GM12864 (cell line): Measurements from ENCODE around the gene CYP2W1.
"Not testable (repeated sequence)": the region's sequence is repeated elsewhere in the genome, so short reads cannot be mapped to it uniquely, and the experiment has no call there.

Source experiments
- DNase-seq: peaks from one replicate; pipeline ENCODE4 v3.0.0-alpha.2; 2011; ENCODE audit warnings: low read depth
- H3K4me3 ChIP-seq: 2 replicates; pipeline ENCODE4 v1.5.1; 2011; ENCODE audit warnings: mild to moderate bottlenecking, low read depth, low read length, control low read depth
- TF ChIP-seq, protein P1 (sequence below): IDR thresholded peaks from 2 replicates; pipeline ENCODE4 v1.5.1; 2011; ENCODE audit warnings: low read depth, mild to moderate bottlenecking, moderate library complexity, low read length, control low read depth, inconsistent platforms; ENCODE audit errors: missing control alignments

The CYP2W1 gene

GRCh38 chr7:953547-954327, 29.2 kb upstream of the CYP2W1 start:
- peak overlapping the region; percentile 72 for H3K4me3 ChIP-seq
- no peak for DNase-seq
- TF ChIP-seq, protein P1, sequence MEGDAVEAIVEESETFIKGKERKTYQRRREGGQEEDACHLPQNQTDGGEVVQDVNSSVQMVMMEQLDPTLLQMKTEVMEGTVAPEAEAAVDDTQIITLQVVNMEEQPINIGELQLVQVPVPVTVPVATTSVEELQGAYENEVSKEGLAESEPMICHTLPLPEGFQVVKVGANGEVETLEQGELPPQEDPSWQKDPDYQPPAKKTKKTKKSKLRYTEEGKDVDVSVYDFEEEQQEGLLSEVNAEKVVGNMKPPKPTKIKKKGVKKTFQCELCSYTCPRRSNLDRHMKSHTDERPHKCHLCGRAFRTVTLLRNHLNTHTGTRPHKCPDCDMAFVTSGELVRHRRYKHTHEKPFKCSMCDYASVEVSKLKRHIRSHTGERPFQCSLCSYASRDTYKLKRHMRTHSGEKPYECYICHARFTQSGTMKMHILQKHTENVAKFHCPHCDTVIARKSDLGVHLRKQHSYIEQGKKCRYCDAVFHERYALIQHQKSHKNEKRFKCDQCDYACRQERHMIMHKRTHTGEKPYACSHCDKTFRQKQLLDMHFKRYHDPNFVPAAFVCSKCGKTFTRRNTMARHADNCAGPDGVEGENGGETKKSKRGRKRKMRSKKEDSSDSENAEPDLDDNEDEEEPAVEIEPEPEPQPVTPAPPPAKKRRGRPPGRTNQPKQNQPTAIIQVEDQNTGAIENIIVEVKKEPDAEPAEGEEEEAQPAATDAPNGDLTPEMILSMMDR = no peak

DNA sequence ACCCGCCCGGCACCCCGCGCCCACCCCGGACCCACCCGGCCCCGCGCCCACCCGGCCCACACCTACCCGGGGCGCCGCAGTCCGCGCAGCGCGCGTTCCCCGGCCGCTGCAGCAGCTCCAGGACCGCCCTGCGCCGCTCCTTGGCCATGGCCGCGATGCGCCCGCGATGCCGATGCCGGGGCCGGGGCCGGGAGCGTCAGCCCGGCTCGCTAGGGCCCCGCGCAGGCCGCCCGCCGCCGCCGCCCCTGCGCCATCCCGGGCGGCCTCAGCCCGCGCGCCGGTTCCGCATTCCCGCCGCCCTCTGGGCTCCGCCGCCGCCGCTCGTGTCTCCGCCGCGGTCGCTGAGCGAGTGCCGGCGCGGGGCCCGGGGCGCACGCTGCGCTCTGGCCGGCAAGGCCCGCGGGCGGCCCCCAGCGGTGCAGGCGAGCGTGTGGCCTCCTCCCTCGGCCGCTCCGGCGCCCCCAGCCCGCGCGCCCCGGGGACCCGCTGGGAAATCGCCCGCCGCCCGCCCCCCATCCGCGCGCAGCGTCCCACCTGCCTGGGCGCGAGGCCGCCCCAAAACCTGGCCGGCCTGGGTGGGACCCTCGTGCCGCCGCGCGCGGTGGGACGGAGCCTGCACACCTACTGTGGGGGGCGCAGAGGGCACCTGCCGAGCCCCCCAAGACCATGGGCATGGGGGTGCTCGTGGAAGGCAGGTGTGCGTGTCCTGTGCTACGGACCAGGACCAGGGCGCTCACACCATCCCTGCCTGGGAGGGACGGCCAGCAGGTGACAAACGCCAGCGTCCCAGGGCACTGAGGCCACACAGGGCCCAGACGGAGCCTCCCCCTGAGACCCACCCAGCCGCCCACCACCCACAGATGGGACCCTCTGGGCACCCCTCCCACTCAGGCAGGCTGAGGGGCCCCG, 28.4 kb upstream of the CYP2W1 start, which contains the start of gene ADAP1:
ADAP1 (minus strand) TSS at position 351 of the 909 bp plus-strand sequence; CDS start at position 148, 203 bp downstream.
- TF ChIP-seq, protein P1 = peak; percentile 49
- no peak for DNase-seq

DNA sequence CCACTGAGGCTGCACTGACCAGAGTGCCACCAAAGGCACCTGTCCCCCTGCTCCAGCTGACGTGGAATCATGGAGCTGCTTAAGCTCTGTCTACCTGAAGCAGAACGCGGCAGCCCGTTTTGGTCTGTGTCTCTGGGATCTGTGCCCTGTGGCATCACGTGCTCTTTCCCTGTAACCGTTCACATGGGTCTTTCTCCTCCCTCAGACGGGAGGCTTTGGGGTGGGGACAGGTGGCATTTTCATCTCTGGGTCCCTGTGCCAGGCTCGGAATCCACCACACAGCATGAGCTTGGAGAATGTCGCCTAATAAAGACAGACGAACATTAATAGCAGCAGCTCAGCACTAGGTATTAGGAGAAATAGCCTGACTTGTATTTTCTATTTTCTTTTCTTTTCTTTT, 26.9 kb upstream of the CYP2W1 start:
- no peak for DNase-seq
- TF ChIP-seq, protein P1 = no peak
- H3K4me3 ChIP-seq = no peak overlapping the region

More for the DNA sequence above, 28.4 kb upstream of the CYP2W1 start, which contains the start of gene ADAP1:
- peak within 1 kb of the TSS; percentile 72 for H3K4me3 ChIP-seq

DNA sequence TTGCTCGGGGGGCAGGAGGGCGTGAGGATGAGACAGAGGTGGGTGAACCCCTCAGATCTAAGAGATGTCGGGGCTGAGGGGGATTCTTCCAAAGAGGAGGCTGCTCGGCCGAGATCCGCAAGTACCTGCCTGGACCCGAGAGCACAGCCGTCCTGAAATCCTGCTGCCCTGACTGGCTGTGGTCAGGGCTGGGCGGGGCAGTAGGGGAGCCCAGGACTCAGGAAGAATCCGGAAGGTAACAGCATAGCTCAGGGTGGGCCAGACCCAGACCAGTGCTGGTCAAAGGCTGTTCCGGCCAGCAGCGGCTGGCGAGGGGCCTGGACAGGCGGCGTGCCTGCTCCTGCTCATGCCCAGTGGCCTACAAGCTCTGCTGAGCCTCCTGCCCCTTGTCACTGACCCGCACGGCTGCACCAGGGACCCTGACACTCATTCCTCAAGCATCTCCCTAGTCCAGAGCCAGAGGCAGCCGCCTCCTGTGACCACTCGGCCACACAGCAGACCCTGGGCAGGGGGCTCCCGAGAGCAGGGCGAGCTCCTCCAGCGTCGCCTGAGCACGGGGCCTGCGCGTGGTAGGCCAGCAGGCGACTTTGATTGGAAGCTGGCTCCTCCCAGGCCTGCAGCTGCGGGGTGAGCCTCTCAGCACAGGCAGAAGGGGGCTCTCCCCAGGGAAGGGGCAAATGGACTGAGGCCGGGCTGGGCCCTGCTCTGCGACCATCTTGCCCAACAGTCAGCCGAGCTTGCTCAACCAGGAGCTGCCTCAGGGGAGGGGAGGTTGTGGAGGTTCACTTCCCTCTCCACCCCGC, 25.4 kb upstream of the CYP2W1 start:
- H3K4me3 ChIP-seq = no peak overlapping the region
- no peak for DNase-seq
- TF ChIP-seq, protein P1 = no peak

DNA sequence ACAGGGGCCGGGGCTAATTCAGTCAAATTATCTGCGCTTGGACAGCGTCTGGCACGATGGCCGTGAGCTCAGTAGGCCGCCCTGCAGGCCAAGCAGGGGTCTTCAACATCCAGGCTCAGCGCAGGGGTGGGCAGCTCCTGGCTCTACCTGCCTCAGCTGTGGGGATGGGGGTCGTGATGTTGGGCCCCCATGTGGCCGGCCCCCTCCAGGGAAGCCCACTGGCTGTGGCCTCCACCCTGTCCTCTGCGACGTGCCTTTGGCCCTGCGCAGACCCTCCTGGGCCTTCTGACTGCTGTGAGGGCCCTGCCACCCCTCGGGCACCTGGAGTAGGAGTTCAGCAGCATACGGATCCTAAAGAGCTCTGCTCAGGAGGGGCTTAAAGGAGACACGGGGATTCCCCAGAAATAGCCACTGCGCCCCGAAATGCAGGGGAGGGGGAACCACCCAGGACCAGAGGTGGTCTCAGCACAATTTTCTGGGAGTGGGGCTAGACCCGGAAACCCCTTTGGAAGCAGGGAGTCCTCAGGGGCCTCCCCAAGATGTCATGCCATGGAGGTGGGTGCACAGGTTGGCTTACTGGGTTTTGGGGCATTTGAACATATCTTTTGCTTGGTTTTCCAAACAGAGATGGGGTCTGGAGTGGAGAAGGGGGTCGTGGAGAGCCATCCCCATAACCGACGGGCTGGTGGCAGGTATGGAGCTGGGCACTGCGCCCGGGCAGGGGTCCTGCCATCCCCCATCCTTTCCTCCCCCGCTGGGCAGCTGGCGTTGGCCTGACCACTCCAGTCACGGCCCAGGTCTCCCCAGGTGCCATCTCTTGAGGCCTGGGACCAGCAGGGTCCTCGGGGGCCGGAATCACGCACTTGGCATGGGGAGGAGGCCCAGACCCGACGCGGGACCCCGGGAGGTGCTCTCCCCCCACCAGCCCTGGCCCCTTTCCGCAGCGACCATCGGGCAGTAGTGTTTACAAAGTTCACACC, 24.5 kb upstream of the CYP2W1 start:
- DNase-seq = no peak
- TF ChIP-seq, protein P1 = peak; percentile 3
- no peak overlapping the region for H3K4me3 ChIP-seq

GRCh38 chr7:959271-959670, 23.7 kb upstream of the CYP2W1 start:
- no peak for DNase-seq
- TF ChIP-seq, protein P1 = no peak
- H3K4me3 ChIP-seq = no peak overlapping the region

DNA sequence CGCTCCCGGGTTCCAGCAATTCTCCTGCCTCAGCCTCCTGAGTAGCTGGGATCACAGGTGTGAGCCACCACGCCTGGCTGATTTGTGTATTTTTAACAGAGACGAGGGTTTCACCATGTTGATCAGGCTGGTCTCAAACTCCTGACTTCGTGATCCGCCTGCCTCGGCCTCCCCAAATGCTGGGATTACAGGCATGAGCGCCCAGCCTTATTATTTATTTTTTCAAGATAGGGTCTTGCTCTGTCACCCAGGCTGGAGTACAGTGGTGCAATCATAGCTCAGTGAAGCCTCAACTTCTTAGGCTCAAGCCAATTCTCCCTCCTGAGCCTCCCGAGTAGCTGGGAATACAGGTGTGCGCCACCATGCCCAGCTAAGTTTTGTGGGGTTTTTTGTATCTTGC, 23.2 kb upstream of the CYP2W1 start:
- not testable (repeated sequence) for H3K4me3 ChIP-seq, DNase-seq
